H1 (cell line): ENCODE results near the gene RIT2. TPM values are rescaled to one million over a fixed set of nuclear protein-coding genes. Genes with fewer than 3 reads are reported as not detected.

Experiments
- CTCF ChIA-PET: fragments of 300-600 bp; sonication (Branson Sonifier 250); formaldehyde crosslinking; loops from one replicate; lab custom pipeline; 2021; ENCODE audit not compliant: partially characterized antibody; lab: Charles Lee
- POLR2A ChIA-PET: fragments of 300-600 bp; sonication (Branson Sonifier 250); formaldehyde crosslinking; loops from one replicate; lab custom pipeline; 2021; ENCODE audit warnings: inconsistent platforms; ENCODE audit not compliant: partially characterized antibody; lab: Charles Lee
- DNase-seq, 2 experiments: peaks; one replicate each; pipeline versions ENCODE4 v3.0.0 to v3.0.0-alpha.2; 2010 to 2022; ENCODE audit warnings: low spot score in 2 of 2, low read depth in 1 of 2, mixed read lengths in 1 of 2
- FAIRE-seq: peaks from 2 replicates; lab custom pipeline; 2011; peaks lifted over from hg19 to GRCh38; lab: Jason Lieb, UNC
- H2AFZ ChIP-seq: 2 replicates; pipeline ENCODE4 v1.8.1; 2012; ENCODE audit warnings: low read length, inconsistent platforms
- H2AK5ac ChIP-seq: 2 replicates; pipeline ENCODE4 v1.6.1; 2013; ENCODE audit warnings: low read depth, low read length
- H2BK120ac ChIP-seq: replicated peaks from 2 replicates; pipeline ENCODE3; 2013; ENCODE audit warnings: low read depth, low read length, inconsistent platforms
- H2BK12ac ChIP-seq: 2 replicates; pipeline ENCODE4 v1.6.1; 2013; ENCODE audit warnings: low read depth, low read length
- H2BK15ac ChIP-seq: 2 replicates; pipeline ENCODE4 v1.6.1; 2013; ENCODE audit warnings: low read length
- H2BK20ac ChIP-seq: 2 replicates; pipeline ENCODE4 v1.6.1; 2013; ENCODE audit warnings: low read length
- H2BK5ac ChIP-seq: 2 replicates; pipeline ENCODE4 v1.6.1; 2013; ENCODE audit warnings: low read depth, low read length
- H3K14ac ChIP-seq: 2 replicates; pipeline ENCODE4 v1.6.1; 2013; ENCODE audit warnings: inconsistent platforms; ENCODE audit not compliant: insufficient read length
- H3K18ac ChIP-seq: 2 replicates; pipeline ENCODE4 v1.6.1; 2013; ENCODE audit warnings: low read length; ENCODE audit errors: extremely low read depth
- H3K23ac ChIP-seq: 2 replicates; pipeline ENCODE4 v1.6.1; 2013; ENCODE audit warnings: inconsistent platforms; ENCODE audit not compliant: insufficient read length
- H3K23me2 ChIP-seq: 2 replicates; pipeline ENCODE4 v1.6.1; 2013; ENCODE audit warnings: low read depth, low read length
- H3K27ac ChIP-seq: 2 replicates; pipeline ENCODE4 v1.6.1; 2011; ENCODE audit warnings: low read depth, low read length, inconsistent platforms
- H3K27me3 ChIP-seq, 4 experiments: replicated peaks in 1 of 4; 1 replicate in 1 of 4; 2 replicates in 3 of 4; pipeline versions ENCODE4 v1.6.1 to v1.8.1; 2011 to 2013; ENCODE audit warnings: low read length in 3 of 4, mild to moderate bottlenecking in 3 of 4, inconsistent platforms in 2 of 4, mixed read lengths in 2 of 4, moderate library complexity in 1 of 4; ENCODE audit not compliant: control insufficient read depth in 3 of 4, insufficient read depth in 3 of 4; ENCODE audit errors: extremely low read depth in 1 of 4
- H3K36me3 ChIP-seq, 4 experiments: 2 replicates each; pipeline versions ENCODE4 v1.6.1 to v1.8.1; 2011 to 2013; ENCODE audit warnings: mild to moderate bottlenecking in 4 of 4, low read length in 3 of 4, moderate library complexity in 2 of 4, control low read depth in 1 of 4, inconsistent platforms in 1 of 4; ENCODE audit not compliant: insufficient read depth in 4 of 4, control insufficient read depth in 2 of 4
- H3K4ac ChIP-seq: replicated peaks from 2 replicates; pipeline ENCODE3; 2013; ENCODE audit warnings: low read length, low read depth, mixed read lengths, inconsistent platforms; ENCODE audit not compliant: insufficient read length
- H3K4me1 ChIP-seq, 4 experiments: replicated peaks in 1 of 4; 1 replicate in 1 of 4; 2 replicates in 3 of 4; pipeline versions ENCODE4 v1.6.1 to v1.8.1; 2011 to 2013; ENCODE audit warnings: low read length in 3 of 4, inconsistent platforms in 2 of 4, mixed read lengths in 1 of 4; ENCODE audit not compliant: insufficient read depth in 4 of 4, control insufficient read depth in 3 of 4
- H3K4me2 ChIP-seq, 2 experiments: 2 replicates each; pipeline versions ENCODE4 v1.6.1 to v1.8.1; 2011 to 2013; ENCODE audit warnings: low read depth in 2 of 2, low read length in 2 of 2, control low read depth in 1 of 2, inconsistent platforms in 1 of 2, mild to moderate bottlenecking in 1 of 2; ENCODE audit not compliant: insufficient read depth in 1 of 2
- H3K4me3 ChIP-seq, 4 experiments: fragments of 200-600, 300-600 bp in 1 of 4; sonication (generic), shearing (Covaris generic), sonication (Bioruptor Twin) in 1 of 4; 2 replicates each; pipeline versions ENCODE4 v1.5.1 to v1.8.1; 2011 to 2016; ENCODE audit warnings: low read length in 4 of 4, low read depth in 3 of 4, control low read depth in 2 of 4, inconsistent platforms in 2 of 4, mild to moderate bottlenecking in 2 of 4, mixed read lengths in 1 of 4, moderate library complexity in 1 of 4; ENCODE audit not compliant: insufficient read depth in 2 of 4; ENCODE audit errors: extremely low read depth in 1 of 4
- H3K56ac ChIP-seq: replicated peaks from 2 replicates; pipeline ENCODE3; 2013; ENCODE audit warnings: low read depth, mild to moderate bottlenecking, mixed read lengths, low read length, inconsistent platforms; ENCODE audit not compliant: insufficient read length
- H3K79me1 ChIP-seq: 2 replicates; pipeline ENCODE4 v1.6.1; 2013; ENCODE audit warnings: low read depth, low read length, control low read depth
- H3K79me2 ChIP-seq, 2 experiments: 2 replicates each; pipeline versions ENCODE4 v1.6.1 to v1.8.1; 2012 to 2013; ENCODE audit warnings: low read length in 2 of 2, mild to moderate bottlenecking in 2 of 2, inconsistent platforms in 1 of 2; ENCODE audit not compliant: insufficient read depth in 2 of 2, control insufficient read depth in 1 of 2
- H3K9ac ChIP-seq, 4 experiments: replicated peaks in 1 of 4; 1 replicate in 1 of 4; 2 replicates in 3 of 4; pipeline versions ENCODE4 v1.6.1 to v1.8.1; 2011 to 2013; ENCODE audit warnings: low read depth in 3 of 4, low read length in 3 of 4, control low read depth in 2 of 4, mild to moderate bottlenecking in 2 of 4, moderate library complexity in 2 of 4, inconsistent platforms in 1 of 4; ENCODE audit errors: extremely low read depth in 1 of 4
- H3K9me3 ChIP-seq, 2 experiments: 2 replicates each; pipeline versions ENCODE4 v1.6.1 to v1.8.1; 2012 to 2013; ENCODE audit warnings: mild to moderate bottlenecking in 2 of 2, moderate library complexity in 2 of 2, control low read depth in 1 of 2, inconsistent platforms in 1 of 2, low read depth in 1 of 2, low read length in 1 of 2, mixed read lengths in 1 of 2; ENCODE audit not compliant: insufficient read depth in 2 of 2
- H4K20me1 ChIP-seq, 2 experiments: replicated peaks in 1 of 2; 2 replicates each; pipeline versions ENCODE3 to v1.8.1; 2011 to 2013; ENCODE audit warnings: inconsistent platforms in 2 of 2, low read length in 2 of 2, mild to moderate bottlenecking in 1 of 2; ENCODE audit not compliant: insufficient read depth in 2 of 2, control insufficient read depth in 1 of 2
- H4K5ac ChIP-seq: 2 replicates; pipeline ENCODE4 v1.6.1; 2013; ENCODE audit warnings: low read length, low read depth, mixed read lengths, inconsistent platforms; ENCODE audit not compliant: insufficient read length
- H4K8ac ChIP-seq: 2 replicates; pipeline ENCODE4 v1.8.0; 2013; ENCODE audit warnings: mild to moderate bottlenecking, moderate library complexity, low read length, inconsistent platforms; ENCODE audit not compliant: insufficient read depth; ENCODE audit errors: extremely low read depth
- H4K91ac ChIP-seq: replicated peaks from 2 replicates; pipeline ENCODE3; 2013; ENCODE audit warnings: low read length, mixed read lengths, inconsistent platforms; ENCODE audit not compliant: insufficient read length
- ASH2L ChIP-seq: fragments of 200-600, 300-600 bp; sonication (generic); IDR thresholded peaks from one replicate; pipeline ENCODE4 v1.7.1; 2017; ENCODE audit warnings: low read length
- BCL11A ChIP-seq, 2 experiments: IDR thresholded peaks; one replicate each; pipeline ENCODE4 v1.6.1; 2011; ENCODE audit warnings: low read depth in 2 of 2, low read length in 2 of 2, mild to moderate bottlenecking in 2 of 2
- CHD1 ChIP-seq: IDR thresholded peaks from 2 replicates; pipeline ENCODE4 v1.6.1; 2012; ENCODE audit warnings: low read depth, low read length, improper control_type of control experiment
- EP300 ChIP-seq, 2 experiments: IDR thresholded peaks; 1 replicate in 1 of 2; 2 replicates in 1 of 2; pipeline ENCODE4 v1.6.1; 2011 to 2012; ENCODE audit warnings: low read depth in 2 of 2, low read length in 2 of 2, mild to moderate bottlenecking in 2 of 2, borderline replicate concordance in 1 of 2, inconsistent platforms in 1 of 2, moderate library complexity in 1 of 2
- JUN ChIP-seq: IDR thresholded peaks from 2 replicates; pipeline ENCODE4 v1.6.1; 2011; ENCODE audit warnings: low read depth, mild to moderate bottlenecking, improper control_type of control experiment, low read length
- KDM4A ChIP-seq: IDR thresholded peaks from one replicate; pipeline ENCODE4 v1.7.1; 2012; ENCODE audit warnings: low read depth, mild to moderate bottlenecking, moderate library complexity, low read length, inconsistent platforms; ENCODE audit not compliant: severe bottlenecking
- RAD21 ChIP-seq, 2 experiments: IDR thresholded peaks in 1 of 2; conservative IDR thresholded peaks in 1 of 2; 2 replicates each; pipeline ENCODE4 v1.6.1; 2011; ENCODE audit warnings: low read depth in 2 of 2, low read length in 2 of 2, improper control_type of control experiment in 1 of 2, inconsistent platforms in 1 of 2, mild to moderate bottlenecking in 1 of 2, moderate library complexity in 1 of 2
- SIX5 ChIP-seq: IDR thresholded peaks from 2 replicates; pipeline ENCODE4 v1.6.1; 2011; ENCODE audit warnings: mild to moderate bottlenecking, low read depth, low read length
- SRF ChIP-seq: IDR thresholded peaks from 2 replicates; pipeline ENCODE4 v1.6.1; 2011; ENCODE audit warnings: mild to moderate bottlenecking, low read depth, low read length, moderate library complexity
- ZNF274 ChIP-seq: IDR thresholded peaks from 2 replicates; pipeline ENCODE4 v1.7.0; 2012; ENCODE audit warnings: low read length, borderline replicate concordance; ENCODE audit errors: extremely low read depth
- WGBS, 2 experiments: shearing (Covaris generic) in 1 of 2; methylation state at CpG; one replicate each; pipeline versions ENCODE4 v1.1.6 to v1.1.7; 2013 to 2015; ENCODE audit warnings: low lambda C conversion rate in 2 of 2, mixed read lengths in 2 of 2, inconsistent platforms in 1 of 2, low coverage in 1 of 2, missing lambda C conversion rate in 1 of 2; ENCODE audit not compliant: insufficient replicate concordance in 2 of 2, insufficient coverage in 1 of 2, insufficient read length in 1 of 2; ENCODE audit errors: extremely low coverage in 1 of 2, missing lambda C conversion rate in 1 of 2; 5-methylcytosine and 5-hydroxymethylcytosine counted together
- polyA plus RNA-seq, 7 experiments: library from polyadenylated mRNA; depleted of rRNA in 3 of 7; stranded (reverse) in 5 of 7; unstranded in 2 of 7; fragments of >200 nt in 5 of 7; fragments of 200-250 nt in 2 of 7; gene quantifications; 1 replicate in 5 of 7; 2 replicates in 1 of 7; 4 replicates in 1 of 7; pipeline versions ENCODE4 v1.2.1 to v1.2.3, GENCODE V29; 2011 to 2013; ENCODE audit warnings: missing spikeins in 2 of 7, mixed read lengths in 2 of 7
- total RNA-seq: library from RNA; stranded (reverse); fragmentation: NEBNext Ultra II Directional; extraction: Animal tissue kit (Norgen Biotek cat#: 25700); gene quantifications from 2 replicates; pipeline ENCODE4 v1.2.1, GENCODE V29; 2021

RIT2 gene
- total and polyA plus RNA-seq, 2 of the 8 experiments (the other 6 are each of a cell fraction or from before 2014, with no cell fraction given), result 0.67 to 3.2 TPM

DNA sequence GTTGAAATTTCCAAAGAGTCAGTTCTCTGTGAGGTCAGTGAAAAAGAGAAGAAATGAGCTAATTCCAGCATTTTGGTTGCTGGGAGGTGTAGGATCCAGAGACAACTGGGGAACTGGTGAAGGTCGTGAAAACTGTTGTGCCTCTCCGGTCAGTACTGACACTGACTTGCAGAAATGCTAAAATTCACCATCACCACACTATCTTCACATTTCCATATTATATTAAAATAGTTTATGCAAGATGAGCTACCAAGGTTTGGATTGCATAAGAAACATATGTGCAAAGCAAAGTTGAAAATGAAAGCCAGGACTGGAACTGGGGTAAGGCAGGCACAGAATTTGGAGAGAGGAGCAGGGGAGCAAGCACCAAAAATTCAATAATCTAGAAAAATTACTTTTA is 21.8 kb downstream of the RIT2 start:
- no peaks in the 10 kb centered on the region for H3K4me1 ChIP-seq
- H3K14ac ChIP-seq, result no peak overlapping the region
- H2AFZ ChIP-seq, result peak overlapping the region; percentile 89; the same call in 1 of the 2 replicates
- H3K36me3 ChIP-seq, result no peaks in the 10 kb centered on the region
- no peak overlapping the region for H3K23ac ChIP-seq
- no peak overlapping the region for H2AK5ac ChIP-seq
- H3K56ac ChIP-seq, result no peak overlapping the region
- no peak overlapping the region for H2BK5ac ChIP-seq
- H4K5ac ChIP-seq, result no peak overlapping the region
- H3K79me2 ChIP-seq, result no peaks in the 10 kb centered on the region
- FAIRE-seq, result no peak
- no peaks in the 10 kb centered on the region for H3K9me3 ChIP-seq
- H4K20me1 ChIP-seq, result no peaks in the 10 kb centered on the region
- no peaks in the 10 kb centered on the region for H3K79me1 ChIP-seq
- no peak overlapping the region for H3K4me2 ChIP-seq
- TF ChIP-seq ZNF274 (no peak), BCL11A (IDR thresholded peaks at IDR 0.05; ENCODE audit: low read depth in 2 of 2, low read length in 2 of 2) (no peak), RAD21 (IDR thresholded peaks at IDR 0.05 in 1 of 2, conservative IDR thresholded peaks at IDR 0.05 in 1 of 2; ENCODE audit: low read depth in 2 of 2, low read length in 2 of 2) (no peak), ASH2L (no peak), EP300 (IDR thresholded peaks at IDR 0.05; ENCODE audit: borderline replicate concordance in 1 of 2, low read depth in 2 of 2, low read length in 2 of 2) (no peak), KDM4A (no peak), SIX5 (no peak), CHD1 (no peak), SRF (no peak), JUN (no peak)
- no peak overlapping the region for H3K9ac ChIP-seq
- no peak overlapping the region for H4K91ac ChIP-seq
- no peak overlapping the region for H2BK120ac ChIP-seq
- no peak overlapping the region for H2BK15ac ChIP-seq
- no peak overlapping the region for H3K27ac ChIP-seq
- no peak overlapping the region for H4K8ac ChIP-seq
- no peak overlapping the region for H2BK12ac ChIP-seq
- 94% methylated on average over 2 of the region's 2 CpGs; no CpG with 5 or more reads in 1 of the 2 experiments for WGBS, 2 experiments
- H3K4ac ChIP-seq, result no peak overlapping the region
- POLR2A ChIA-PET, result interaction anchor here (1.1 kb wide), 1 partner anchor 29 kb away, joined by 3 read pairs; no protein-coding TSS in a partner anchor
- no peak overlapping the region for H3K18ac ChIP-seq
- H3K23me2 ChIP-seq, result no peaks in the 10 kb centered on the region
- H2BK20ac ChIP-seq, result no peak overlapping the region
- H3K4me3 ChIP-seq, result no peak overlapping the region
- DNase-seq, result no peak
- CTCF ChIA-PET, result interaction anchor here (0.8 kb wide), 1 partner anchor 76 kb away, joined by 3 read pairs; no protein-coding TSS in a partner anchor
- H3K27me3 ChIP-seq, result no peaks in the 10 kb centered on the region
